H1 (cell line): ENCODE data around the gene SLC6A6. TPM values are rescaled to one million over a fixed set of nuclear protein-coding genes. Genes with fewer than 3 reads are reported as not detected.

Experiments used
- CTCF ChIA-PET: fragments of 300-600 bp; sonication (Branson Sonifier 250); formaldehyde crosslinking; loops from one replicate; lab custom pipeline; 2021; ENCODE audit not compliant: partially characterized antibody; lab: Charles Lee
- POLR2A ChIA-PET: fragments of 300-600 bp; sonication (Branson Sonifier 250); formaldehyde crosslinking; loops from one replicate; lab custom pipeline; 2021; ENCODE audit warnings: inconsistent platforms; ENCODE audit not compliant: partially characterized antibody; lab: Charles Lee
- DNase-seq, 2 experiments: peaks; one replicate each; pipeline versions ENCODE4 v3.0.0 to v3.0.0-alpha.2; 2010 to 2022; ENCODE audit warnings: low spot score in 2 of 2, low read depth in 1 of 2, mixed read lengths in 1 of 2
- FAIRE-seq: peaks from 2 replicates; lab custom pipeline; 2011; peaks lifted over from hg19 to GRCh38; lab: Jason Lieb, UNC
- H2AFZ ChIP-seq: 2 replicates; pipeline ENCODE4 v1.8.1; 2012; ENCODE audit warnings: low read length, inconsistent platforms
- H2AK5ac ChIP-seq: 2 replicates; pipeline ENCODE4 v1.6.1; 2013; ENCODE audit warnings: low read depth, low read length
- H2BK120ac ChIP-seq: replicated peaks from 2 replicates; pipeline ENCODE3; 2013; ENCODE audit warnings: low read depth, low read length, inconsistent platforms
- H2BK12ac ChIP-seq: 2 replicates; pipeline ENCODE4 v1.6.1; 2013; ENCODE audit warnings: low read depth, low read length
- H2BK15ac ChIP-seq: 2 replicates; pipeline ENCODE4 v1.6.1; 2013; ENCODE audit warnings: low read length
- H2BK20ac ChIP-seq: 2 replicates; pipeline ENCODE4 v1.6.1; 2013; ENCODE audit warnings: low read length
- H2BK5ac ChIP-seq: 2 replicates; pipeline ENCODE4 v1.6.1; 2013; ENCODE audit warnings: low read depth, low read length
- H3K14ac ChIP-seq: 2 replicates; pipeline ENCODE4 v1.6.1; 2013; ENCODE audit warnings: inconsistent platforms; ENCODE audit not compliant: insufficient read length
- H3K18ac ChIP-seq: 2 replicates; pipeline ENCODE4 v1.6.1; 2013; ENCODE audit warnings: low read length; ENCODE audit errors: extremely low read depth
- H3K23ac ChIP-seq: 2 replicates; pipeline ENCODE4 v1.6.1; 2013; ENCODE audit warnings: inconsistent platforms; ENCODE audit not compliant: insufficient read length
- H3K23me2 ChIP-seq: 2 replicates; pipeline ENCODE4 v1.6.1; 2013; ENCODE audit warnings: low read depth, low read length
- H3K27ac ChIP-seq: 2 replicates; pipeline ENCODE4 v1.6.1; 2011; ENCODE audit warnings: low read depth, low read length, inconsistent platforms
- H3K27me3 ChIP-seq, 4 experiments: replicated peaks in 1 of 4; 1 replicate in 1 of 4; 2 replicates in 3 of 4; pipeline versions ENCODE4 v1.6.1 to v1.8.1; 2011 to 2013; ENCODE audit warnings: low read length in 3 of 4, mild to moderate bottlenecking in 3 of 4, inconsistent platforms in 2 of 4, mixed read lengths in 2 of 4, moderate library complexity in 1 of 4; ENCODE audit not compliant: control insufficient read depth in 3 of 4, insufficient read depth in 3 of 4; ENCODE audit errors: extremely low read depth in 1 of 4
- H3K36me3 ChIP-seq, 4 experiments: 2 replicates each; pipeline versions ENCODE4 v1.6.1 to v1.8.1; 2011 to 2013; ENCODE audit warnings: mild to moderate bottlenecking in 4 of 4, low read length in 3 of 4, moderate library complexity in 2 of 4, control low read depth in 1 of 4, inconsistent platforms in 1 of 4; ENCODE audit not compliant: insufficient read depth in 4 of 4, control insufficient read depth in 2 of 4
- H3K4ac ChIP-seq: replicated peaks from 2 replicates; pipeline ENCODE3; 2013; ENCODE audit warnings: low read length, low read depth, mixed read lengths, inconsistent platforms; ENCODE audit not compliant: insufficient read length
- H3K4me1 ChIP-seq, 4 experiments: replicated peaks in 1 of 4; 1 replicate in 1 of 4; 2 replicates in 3 of 4; pipeline versions ENCODE4 v1.6.1 to v1.8.1; 2011 to 2013; ENCODE audit warnings: low read length in 3 of 4, inconsistent platforms in 2 of 4, mixed read lengths in 1 of 4; ENCODE audit not compliant: insufficient read depth in 4 of 4, control insufficient read depth in 3 of 4
- H3K4me2 ChIP-seq, 2 experiments: 2 replicates each; pipeline versions ENCODE4 v1.6.1 to v1.8.1; 2011 to 2013; ENCODE audit warnings: low read depth in 2 of 2, low read length in 2 of 2, control low read depth in 1 of 2, inconsistent platforms in 1 of 2, mild to moderate bottlenecking in 1 of 2; ENCODE audit not compliant: insufficient read depth in 1 of 2
- H3K4me3 ChIP-seq, 4 experiments: fragments of 200-600, 300-600 bp in 1 of 4; sonication (generic), shearing (Covaris generic), sonication (Bioruptor Twin) in 1 of 4; 2 replicates each; pipeline versions ENCODE4 v1.5.1 to v1.8.1; 2011 to 2016; ENCODE audit warnings: low read length in 4 of 4, low read depth in 3 of 4, control low read depth in 2 of 4, inconsistent platforms in 2 of 4, mild to moderate bottlenecking in 2 of 4, mixed read lengths in 1 of 4, moderate library complexity in 1 of 4; ENCODE audit not compliant: insufficient read depth in 2 of 4; ENCODE audit errors: extremely low read depth in 1 of 4
- H3K56ac ChIP-seq: replicated peaks from 2 replicates; pipeline ENCODE3; 2013; ENCODE audit warnings: low read depth, mild to moderate bottlenecking, mixed read lengths, low read length, inconsistent platforms; ENCODE audit not compliant: insufficient read length
- H3K79me1 ChIP-seq: 2 replicates; pipeline ENCODE4 v1.6.1; 2013; ENCODE audit warnings: low read depth, low read length, control low read depth
- H3K79me2 ChIP-seq, 2 experiments: 2 replicates each; pipeline versions ENCODE4 v1.6.1 to v1.8.1; 2012 to 2013; ENCODE audit warnings: low read length in 2 of 2, mild to moderate bottlenecking in 2 of 2, inconsistent platforms in 1 of 2; ENCODE audit not compliant: insufficient read depth in 2 of 2, control insufficient read depth in 1 of 2
- H3K9ac ChIP-seq, 4 experiments: replicated peaks in 1 of 4; 1 replicate in 1 of 4; 2 replicates in 3 of 4; pipeline versions ENCODE4 v1.6.1 to v1.8.1; 2011 to 2013; ENCODE audit warnings: low read depth in 3 of 4, low read length in 3 of 4, control low read depth in 2 of 4, mild to moderate bottlenecking in 2 of 4, moderate library complexity in 2 of 4, inconsistent platforms in 1 of 4; ENCODE audit errors: extremely low read depth in 1 of 4
- H3K9me3 ChIP-seq, 2 experiments: 2 replicates each; pipeline versions ENCODE4 v1.6.1 to v1.8.1; 2012 to 2013; ENCODE audit warnings: mild to moderate bottlenecking in 2 of 2, moderate library complexity in 2 of 2, control low read depth in 1 of 2, inconsistent platforms in 1 of 2, low read depth in 1 of 2, low read length in 1 of 2, mixed read lengths in 1 of 2; ENCODE audit not compliant: insufficient read depth in 2 of 2
- H4K20me1 ChIP-seq, 2 experiments: replicated peaks in 1 of 2; 2 replicates each; pipeline versions ENCODE3 to v1.8.1; 2011 to 2013; ENCODE audit warnings: inconsistent platforms in 2 of 2, low read length in 2 of 2, mild to moderate bottlenecking in 1 of 2; ENCODE audit not compliant: insufficient read depth in 2 of 2, control insufficient read depth in 1 of 2
- H4K5ac ChIP-seq: 2 replicates; pipeline ENCODE4 v1.6.1; 2013; ENCODE audit warnings: low read length, low read depth, mixed read lengths, inconsistent platforms; ENCODE audit not compliant: insufficient read length
- H4K8ac ChIP-seq: 2 replicates; pipeline ENCODE4 v1.8.0; 2013; ENCODE audit warnings: mild to moderate bottlenecking, moderate library complexity, low read length, inconsistent platforms; ENCODE audit not compliant: insufficient read depth; ENCODE audit errors: extremely low read depth
- H4K91ac ChIP-seq: replicated peaks from 2 replicates; pipeline ENCODE3; 2013; ENCODE audit warnings: low read length, mixed read lengths, inconsistent platforms; ENCODE audit not compliant: insufficient read length
- CHD2 ChIP-seq: IDR thresholded peaks from 2 replicates; pipeline ENCODE4 v1.6.1; 2012; ENCODE audit warnings: low read length, improper control_type of control experiment
- POLR2A ChIP-seq, 2 experiments: IDR thresholded peaks; 1 replicate in 1 of 2; 2 replicates in 1 of 2; pipeline ENCODE4 v1.6.1; 2011; ENCODE audit warnings: low read depth in 2 of 2, low read length in 2 of 2, mild to moderate bottlenecking in 2 of 2; ENCODE audit errors: control extremely low read depth in 1 of 2
- RFX5 ChIP-seq: IDR thresholded peaks from 2 replicates; pipeline ENCODE4 v1.6.1; 2011; ENCODE audit warnings: low read depth, low read length, improper control_type of control experiment, borderline replicate concordance
- RXRA ChIP-seq: IDR thresholded peaks from 2 replicates; pipeline ENCODE4 v1.6.1; 2011; ENCODE audit warnings: low read depth, mild to moderate bottlenecking, low read length, moderate library complexity; ENCODE audit not compliant: insufficient read depth
- SIRT6 ChIP-seq: IDR thresholded peaks from one replicate; pipeline ENCODE4 v1.7.1; 2012; ENCODE audit warnings: low read length, inconsistent platforms
- SP1 ChIP-seq: IDR thresholded peaks from 2 replicates; pipeline ENCODE4 v1.6.1; 2011; ENCODE audit warnings: low read depth, low read length
- SP2 ChIP-seq: IDR thresholded peaks from 2 replicates; pipeline ENCODE4 v1.6.1; 2012; ENCODE audit warnings: mild to moderate bottlenecking, low read length, inconsistent platforms
- TCF12 ChIP-seq: IDR thresholded peaks from 2 replicates; pipeline ENCODE4 v1.6.1; 2011; ENCODE audit warnings: low read depth, mild to moderate bottlenecking, low read length
- TEAD4 ChIP-seq: IDR thresholded peaks from 2 replicates; pipeline ENCODE4 v1.6.1; 2012; ENCODE audit warnings: low read depth, low read length, inconsistent platforms, mixed read lengths
- WGBS, 2 experiments: shearing (Covaris generic) in 1 of 2; methylation state at CpG; one replicate each; pipeline versions ENCODE4 v1.1.6 to v1.1.7; 2013 to 2015; ENCODE audit warnings: low lambda C conversion rate in 2 of 2, mixed read lengths in 2 of 2, inconsistent platforms in 1 of 2, low coverage in 1 of 2, missing lambda C conversion rate in 1 of 2; ENCODE audit not compliant: insufficient replicate concordance in 2 of 2, insufficient coverage in 1 of 2, insufficient read length in 1 of 2; ENCODE audit errors: extremely low coverage in 1 of 2, missing lambda C conversion rate in 1 of 2; 5-methylcytosine and 5-hydroxymethylcytosine counted together
- polyA plus RNA-seq, 7 experiments: library from polyadenylated mRNA; depleted of rRNA in 3 of 7; stranded (reverse) in 5 of 7; unstranded in 2 of 7; fragments of >200 nt in 5 of 7; fragments of 200-250 nt in 2 of 7; gene quantifications; 1 replicate in 5 of 7; 2 replicates in 1 of 7; 4 replicates in 1 of 7; pipeline versions ENCODE4 v1.2.1 to v1.2.3, GENCODE V29; 2011 to 2013; ENCODE audit warnings: missing spikeins in 2 of 7, mixed read lengths in 2 of 7
- total RNA-seq: library from RNA; stranded (reverse); fragmentation: NEBNext Ultra II Directional; extraction: Animal tissue kit (Norgen Biotek cat#: 25700); gene quantifications from 2 replicates; pipeline ENCODE4 v1.2.1, GENCODE V29; 2021
- TF ChIP-seq, protein P1 (sequence below), 3 experiments: IDR thresholded peaks; 1 replicate in 2 of 3; 2 replicates in 1 of 3; pipeline versions ENCODE4 v1.5.1 to v1.6.1; 2011; ENCODE audit warnings: low read length in 3 of 3, mild to moderate bottlenecking in 3 of 3, inconsistent platforms in 2 of 3, low read depth in 1 of 3, moderate library complexity in 1 of 3; ENCODE audit not compliant: insufficient read depth in 1 of 3; ENCODE audit errors: control extremely low read depth in 1 of 3

The SLC6A6 gene
- total and polyA plus RNA-seq, 2 of the 8 experiments (the other 6 are each of a cell fraction or from before 2014, with no cell fraction given), result 66.2 to 144 TPM

DNA sequence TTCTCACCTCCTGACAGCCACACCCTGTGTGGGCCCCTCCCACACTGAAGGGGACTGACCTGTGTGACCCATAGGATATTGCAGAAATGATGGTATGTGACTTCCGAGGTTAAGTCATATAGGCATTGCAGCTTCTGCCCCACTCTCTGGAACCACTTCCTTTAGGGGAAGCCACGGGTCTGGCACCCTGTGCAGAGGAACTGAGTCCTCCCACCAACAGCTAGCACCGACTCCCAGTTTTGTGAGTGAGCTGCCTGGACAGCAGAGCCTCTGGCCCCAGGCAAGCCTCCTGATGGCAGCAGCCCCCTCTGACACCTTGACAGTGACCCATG, 24.6 kb upstream of the SLC6A6 start:
- ChIA-PET CTCF (interaction anchor here (0.9 to 7.4 kb wide), 10 partner anchors 9 to 102 kb away, joined by 3 to 70 read pairs (median 4); partner anchors contain the start of gene SLC6A6), POLR2A (interaction anchor here (0.6 to 1.9 kb wide), 4 partner anchors 9 to 38 kb away, joined by 3 to 6 read pairs (median 4); partner anchors contain the start of gene SLC6A6)
- no peak for FAIRE-seq
- H3K4me1 ChIP-seq, result no peaks in the 10 kb centered on the region; a peak in 1 of 7 replicates
- H3K56ac ChIP-seq, result no peak overlapping the region
- no peak overlapping the region for H3K4ac ChIP-seq
- no peak overlapping the region for H3K4me2 ChIP-seq
- no peak overlapping the region for H2BK5ac ChIP-seq
- H3K9me3 ChIP-seq, result no peaks in the 10 kb centered on the region
- no peak overlapping the region for H3K18ac ChIP-seq
- no peaks in the 10 kb centered on the region for H3K23me2 ChIP-seq
- no peak overlapping the region for H2BK12ac ChIP-seq
- H4K5ac ChIP-seq, result no peak overlapping the region
- no peak overlapping the region for H3K27ac ChIP-seq
- no peak overlapping the region for H4K8ac ChIP-seq
- no peak overlapping the region for H3K23ac ChIP-seq
- H3K14ac ChIP-seq, result no peak overlapping the region
- no peaks in the 10 kb centered on the region for H4K20me1 ChIP-seq
- H2AK5ac ChIP-seq, result peak overlapping the region; percentile 24; the same call in 1 of the 2 replicates
- no peaks in the 10 kb centered on the region for H3K36me3 ChIP-seq
- H2BK120ac ChIP-seq, result no peak overlapping the region
- H2BK20ac ChIP-seq, result no peak overlapping the region
- no peaks in the 10 kb centered on the region for H3K79me1 ChIP-seq
- no peak overlapping the region for H2AFZ ChIP-seq
- 0 out of 2 replicates have a peak overlapping the region, but pooled peaks have one; percentile 46 for H2BK15ac ChIP-seq
- no peak overlapping the region for H4K91ac ChIP-seq
- no peak for DNase-seq
- no peaks in the 10 kb centered on the region for H3K27me3 ChIP-seq
- no peak overlapping the region for H3K4me3 ChIP-seq
- H3K9ac ChIP-seq, result no peak overlapping the region
- 96% methylated on average over 3 of the region's 3 CpGs; no CpG with 5 or more reads in 1 of the 2 experiments for WGBS, 2 experiments
- no peaks in the 10 kb centered on the region for H3K79me2 ChIP-seq
- no peak for TF ChIP-seq POLR2A (IDR thresholded peaks at IDR 0.05; ENCODE audit: control extremely low read depth in 1 of 2, low read depth in 2 of 2, low read length in 2 of 2)
- TF ChIP-seq RXRA, result no peak
- TF ChIP-seq SP2, result no peak
- TF ChIP-seq, protein P1, sequence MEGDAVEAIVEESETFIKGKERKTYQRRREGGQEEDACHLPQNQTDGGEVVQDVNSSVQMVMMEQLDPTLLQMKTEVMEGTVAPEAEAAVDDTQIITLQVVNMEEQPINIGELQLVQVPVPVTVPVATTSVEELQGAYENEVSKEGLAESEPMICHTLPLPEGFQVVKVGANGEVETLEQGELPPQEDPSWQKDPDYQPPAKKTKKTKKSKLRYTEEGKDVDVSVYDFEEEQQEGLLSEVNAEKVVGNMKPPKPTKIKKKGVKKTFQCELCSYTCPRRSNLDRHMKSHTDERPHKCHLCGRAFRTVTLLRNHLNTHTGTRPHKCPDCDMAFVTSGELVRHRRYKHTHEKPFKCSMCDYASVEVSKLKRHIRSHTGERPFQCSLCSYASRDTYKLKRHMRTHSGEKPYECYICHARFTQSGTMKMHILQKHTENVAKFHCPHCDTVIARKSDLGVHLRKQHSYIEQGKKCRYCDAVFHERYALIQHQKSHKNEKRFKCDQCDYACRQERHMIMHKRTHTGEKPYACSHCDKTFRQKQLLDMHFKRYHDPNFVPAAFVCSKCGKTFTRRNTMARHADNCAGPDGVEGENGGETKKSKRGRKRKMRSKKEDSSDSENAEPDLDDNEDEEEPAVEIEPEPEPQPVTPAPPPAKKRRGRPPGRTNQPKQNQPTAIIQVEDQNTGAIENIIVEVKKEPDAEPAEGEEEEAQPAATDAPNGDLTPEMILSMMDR (IDR thresholded peaks at IDR 0.05; ENCODE audit: control extremely low read depth in 1 of 3, insufficient read depth in 1 of 3, low read depth in 1 of 3, low read length in 3 of 3), result no peak
- no peak for TF ChIP-seq SP1
- no peak for TF ChIP-seq TEAD4
- no peak for TF ChIP-seq CHD2
- no peak for TF ChIP-seq RFX5
- no peak for TF ChIP-seq TCF12
- no peak for TF ChIP-seq SIRT6
